Large intestine (tissue), 3 donors: ENCODE data around the gene PGA5. TPM values are rescaled to one million over a fixed set of nuclear protein-coding genes. Genes with fewer than 3 reads are reported as not detected.
A peak's percentile ranks its signal among the peaks of the same experiment; 100 is the strongest.

Experiments
- DNase-seq, 2 donors: peaks; one replicate each; pipeline versions ENCODE4 v3.0.0 to v3.0.0-alpha.2; 2013
- H3K27ac ChIP-seq: one replicate; pipeline ENCODE4 v1.5.1; 2013; ENCODE audit warnings: low read length
- H3K27me3 ChIP-seq: 2 replicates; pipeline ENCODE4 v1.6.1; 2013; ENCODE audit warnings: low read length; ENCODE audit not compliant: control insufficient read depth, insufficient read depth
- H3K36me3 ChIP-seq: 2 replicates; pipeline ENCODE4 v1.6.1; 2013; ENCODE audit warnings: low read length; ENCODE audit not compliant: control insufficient read depth, insufficient read depth
- H3K4me1 ChIP-seq: one replicate; pipeline ENCODE4 v1.6.1; 2013; ENCODE audit warnings: low read length; ENCODE audit not compliant: control insufficient read depth, insufficient read depth
- H3K4me3 ChIP-seq: one replicate; pipeline ENCODE4 v1.5.1; 2013; ENCODE audit warnings: low read length
- H3K9me3 ChIP-seq: one replicate; pipeline ENCODE4 v1.6.1; 2013; ENCODE audit warnings: mild to moderate bottlenecking, low read depth, low read length, moderate library complexity; ENCODE audit not compliant: control insufficient read depth
- WGBS: methylation state at CpG from one replicate; pipeline ENCODE4 v1.1.5; 2013; ENCODE audit warnings: low lambda C conversion rate; ENCODE audit not compliant: insufficient coverage; 5-methylcytosine and 5-hydroxymethylcytosine counted together
- polyA plus RNA-seq: library from polyadenylated mRNA; unstranded; fragments of 120-200 nt; gene quantifications from one replicate; pipeline ENCODE4 v1.2.1, GENCODE V29; 2013

Gene PGA5
- polyA plus RNA-seq, 1 donor: 0.40 TPM

DNA sequence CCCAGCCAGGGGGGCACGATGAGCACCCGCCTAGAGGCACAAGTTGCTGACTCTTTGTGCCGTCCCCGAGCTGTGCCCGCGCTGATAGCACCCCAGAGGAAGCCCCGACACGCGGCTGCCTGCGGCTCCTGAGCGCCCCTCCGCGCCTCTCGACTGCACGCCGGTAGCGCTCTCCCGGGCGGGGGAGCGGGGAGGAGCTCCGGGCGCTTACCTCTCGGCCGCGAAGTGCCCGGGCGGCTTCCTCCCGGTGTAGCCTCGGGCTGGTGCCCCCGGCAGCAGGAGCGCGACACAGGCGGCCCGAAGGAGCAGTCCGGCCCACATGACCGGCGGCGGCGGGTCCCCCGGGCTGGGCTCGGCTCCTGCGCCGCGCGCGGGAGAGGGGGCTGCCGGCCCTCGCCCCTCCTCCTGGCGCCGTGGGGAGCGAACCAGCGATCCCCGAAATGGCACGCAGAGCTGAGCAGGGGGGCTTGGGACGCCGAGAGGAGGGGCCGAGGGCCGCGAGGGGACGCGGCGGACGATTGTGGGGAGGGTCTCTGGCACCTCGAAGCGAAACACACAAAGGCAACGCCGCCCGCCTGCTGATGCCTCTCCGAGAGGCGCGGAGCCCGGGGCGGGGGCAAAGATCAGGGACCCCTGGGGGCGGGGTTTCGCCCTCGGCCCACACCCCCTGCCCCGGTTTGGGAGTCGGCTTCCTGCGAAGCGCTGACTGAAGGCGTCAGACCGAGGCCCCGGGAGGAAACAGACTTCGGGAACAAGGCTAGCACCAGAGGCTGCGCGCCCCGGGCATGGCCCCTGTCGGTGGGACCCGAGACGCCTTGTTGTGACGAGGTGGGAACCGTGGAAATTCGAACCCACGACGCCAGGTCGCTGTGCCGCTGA lies 54.0 kb downstream of the PGA5 start, which contains the start of gene VWCE:
Gene VWCE, minus strand, starts transcription at position 600 of the 879 bp plus-strand sequence. Its CDS starts 279 bp downstream, at position 321.
- Histone ChIP-seq H3K4me3 (peak within 1 kb of the TSS; percentile 52), H3K36me3 (peaks cover 11% of the 10 kb centered on the region), H3K27me3 (peaks cover 12% of the 10 kb centered on the region), H3K9me3 (peaks cover 3% of the 10 kb centered on the region), H3K4me1 (peaks cover 32% of the 10 kb centered on the region), H3K27ac (no peak within 1 kb of the TSS)
- no CpG with 5 or more reads among the region's 97 CpGs for WGBS
- DNase-seq: peak; percentile 61 to 84

DNA sequence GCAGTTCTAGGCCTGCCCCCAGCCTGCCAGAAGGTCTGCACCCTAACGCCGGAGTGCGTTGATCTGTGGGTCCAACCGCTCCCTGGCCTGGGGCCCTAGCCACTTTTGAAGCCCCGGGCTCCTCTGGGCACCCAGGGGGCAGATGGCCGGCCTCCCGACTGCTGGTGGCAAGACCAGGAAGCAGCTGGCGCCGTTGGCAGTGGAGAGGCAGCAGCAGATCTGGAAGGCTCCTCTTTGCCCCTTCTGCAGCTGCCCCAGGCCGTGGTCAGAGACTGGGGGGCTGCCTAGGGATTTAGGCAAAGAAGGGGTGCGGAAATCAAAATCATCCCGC lies 54.6 kb downstream of the PGA5 start:
- no peak for DNase-seq
- peak overlapping the region; percentile 52 for H3K4me3 ChIP-seq
- H3K9me3 ChIP-seq: peaks cover 3% of the 10 kb centered on the region
- whole genome bisulfite sequencing: no CpG with 5 or more reads among the region's 12 CpGs
- no peak overlapping the region for H3K27ac ChIP-seq
- H3K27me3 ChIP-seq: peaks cover 12% of the 10 kb centered on the region
- H3K4me1 ChIP-seq: peaks cover 32% of the 10 kb centered on the region
- peaks cover 17% of the 10 kb centered on the region for H3K36me3 ChIP-seq

DNA sequence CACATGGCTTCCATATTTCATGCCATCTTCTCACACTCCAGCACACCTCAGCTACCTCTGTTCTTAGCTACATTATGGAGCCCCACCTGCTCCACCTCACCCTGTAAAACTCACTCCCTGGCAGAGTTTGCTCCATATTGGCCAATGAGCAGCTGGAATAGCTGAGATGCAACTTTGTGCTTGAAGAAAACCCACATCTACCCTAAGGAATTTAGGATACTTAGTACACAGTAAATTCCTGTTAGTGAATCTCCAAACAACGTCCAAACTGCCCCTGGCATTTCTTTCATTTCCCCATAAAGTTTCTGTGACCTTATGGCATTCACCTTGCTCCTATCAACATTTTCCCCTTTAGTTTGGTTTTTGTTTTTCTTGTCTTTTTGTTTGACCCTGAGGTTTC lies 56.4 kb downstream of the PGA5 start:
- 100% methylated on average over 1 of the region's 1 CpG for WGBS
- Histone ChIP-seq H3K9me3 (peaks cover 3% of the 10 kb centered on the region), H3K4me1 (peaks cover 32% of the 10 kb centered on the region), H3K36me3 (peaks cover 35% of the 10 kb centered on the region), H3K4me3 (no peak overlapping the region), H3K27ac (no peak overlapping the region), H3K27me3 (peaks cover 12% of the 10 kb centered on the region)
- DNase-seq: no peak

DNA sequence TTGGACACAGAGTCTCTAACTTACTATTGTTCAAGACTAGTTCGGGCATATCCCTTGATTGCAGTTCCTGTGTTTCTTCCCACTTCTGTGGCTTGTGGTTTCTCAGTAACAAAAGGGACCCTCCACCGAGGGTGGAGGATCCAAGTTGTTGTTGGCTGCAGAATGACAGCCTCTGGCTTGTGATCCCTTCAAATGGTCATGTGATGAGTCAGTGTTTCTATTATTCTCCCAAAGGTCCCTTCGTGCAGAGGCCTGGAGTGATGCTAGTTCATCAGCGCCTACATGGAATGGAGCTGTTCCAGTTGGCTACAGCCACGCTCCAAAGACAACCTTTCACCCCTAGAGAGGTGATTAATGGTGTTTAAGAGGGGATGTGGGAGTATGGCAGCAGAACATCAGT lies 56.8 kb downstream of the PGA5 start:
- H3K27me3 ChIP-seq: peaks cover 12% of the 10 kb centered on the region
- H3K27ac ChIP-seq: no peak overlapping the region
- H3K4me1 ChIP-seq: peaks cover 32% of the 10 kb centered on the region
- H3K4me3 ChIP-seq: no peak overlapping the region
- peaks cover 39% of the 10 kb centered on the region for H3K36me3 ChIP-seq
- peak in 1 of 2 donors; percentile 8 for DNase-seq
- WGBS: no CpG with 5 or more reads among the region's 5 CpGs
- peaks cover 3% of the 10 kb centered on the region for H3K9me3 ChIP-seq

DNA sequence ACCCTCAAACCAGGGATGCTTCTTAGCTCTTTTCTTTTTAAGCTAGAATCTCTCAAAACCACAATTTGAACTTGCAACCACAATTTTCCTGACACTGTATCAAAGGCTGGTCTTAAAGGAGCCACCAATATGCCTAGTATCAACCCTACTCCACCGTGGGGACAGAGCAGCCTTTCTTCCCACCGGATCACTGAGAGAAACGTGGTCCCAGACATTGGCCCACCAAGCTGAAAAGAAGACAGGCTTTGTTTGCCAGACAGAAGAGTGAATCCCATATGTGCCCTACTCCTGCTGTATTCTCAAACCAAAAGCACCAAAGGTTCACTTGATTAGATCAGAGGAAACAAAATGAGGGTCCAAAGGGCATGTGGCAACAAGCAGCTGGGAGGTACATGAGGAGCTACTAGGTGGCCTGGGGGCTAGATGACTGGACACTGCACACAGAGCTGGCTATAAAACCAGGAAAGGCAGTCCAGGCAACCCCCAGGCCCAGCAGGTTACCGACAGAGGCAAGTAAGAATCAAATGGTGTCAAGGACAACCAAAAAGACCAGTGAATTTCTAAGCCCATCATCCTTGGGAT lies 57.8 kb downstream of the PGA5 start:
- H3K27me3 ChIP-seq: peaks cover 8% of the 10 kb centered on the region
- H3K9me3 ChIP-seq: peaks cover 3% of the 10 kb centered on the region
- no peak overlapping the region for H3K4me3 ChIP-seq
- peaks cover 48% of the 10 kb centered on the region for H3K36me3 ChIP-seq
- WGBS: no CpG with 5 or more reads among the region's 4 CpGs
- H3K4me1 ChIP-seq: peaks cover 28% of the 10 kb centered on the region
- peak; percentile 58 to 81 for DNase-seq
- no peak overlapping the region for H3K27ac ChIP-seq

Other genes starting within 250 kb of the PGA5 start
- gene CD5, start 138.7 kb upstream of the PGA5 start, polyA plus RNA-seq: 0.82 TPM
- gene VPS37C, start 79.7 kb upstream of the PGA5 start, polyA plus RNA-seq: 32.0 TPM
- gene PGA3, start 37.7 kb upstream of the PGA5 start, polyA plus RNA-seq: 0.63 TPM
- gene PGA4, start 18.8 kb upstream of the PGA5 start, polyA plus RNA-seq: 3.3 TPM
- 5.1 TPM for gene VWCE, start 54.1 kb downstream of the PGA5 start, polyA plus RNA-seq
- 157 TPM for gene DDB1, start 91.9 kb downstream of the PGA5 start, polyA plus RNA-seq
- 285 TPM for gene TKFC, start 92.1 kb downstream of the PGA5 start, polyA plus RNA-seq
- gene CYB561A3, start 120.7 kb downstream of the PGA5 start, polyA plus RNA-seq: 31.1 TPM
- 45.6 TPM for gene TMEM138, start 121.2 kb downstream of the PGA5 start, polyA plus RNA-seq
- gene TMEM216, start 151.4 kb downstream of the PGA5 start, polyA plus RNA-seq: 28.1 TPM
- gene CPSF7, start 188.8 kb downstream of the PGA5 start, polyA plus RNA-seq: 93.4 TPM
- gene SDHAF2, start 188.9 kb downstream of the PGA5 start, polyA plus RNA-seq: 38.1 TPM